CD8-positive, alpha-beta memory T cell (primary cell): ENCODE measurements around the gene ZNF385C. TPM values are rescaled to one million over a fixed set of nuclear protein-coding genes. Genes with fewer than 3 reads are reported as not detected.

Source experiments
- CTCF ChIA-PET: fragments of 350-600 bp; sonication (Branson Sonifier 250); formaldehyde crosslinking; loops from one replicate; lab custom pipeline; 2021; ENCODE audit warnings: antibody characterized with exemption; lab: Charles Lee
- POLR2A ChIA-PET: fragments of 350-600 bp; sonication (Branson Sonifier 250); formaldehyde crosslinking; loops from one replicate; lab custom pipeline; 2021; ENCODE audit warnings: antibody characterized with exemption; lab: Charles Lee
- DNase-seq, 5 donors: peaks; one replicate each; pipeline versions ENCODE4 v3.0.0 to v3.0.0-alpha.2; 2020 to 2022; ENCODE audit warnings: mixed read lengths in 1 of 5
- H3K27ac ChIP-seq: one replicate; pipeline ENCODE4 v1.7.0; 2013; ENCODE audit warnings: low read depth, mild to moderate bottlenecking, low read length, moderate library complexity
- H3K27me3 ChIP-seq: 2 replicates; pipeline ENCODE4 v1.7.0; 2013; ENCODE audit warnings: low read length, mild to moderate bottlenecking; ENCODE audit not compliant: insufficient read depth, poor library complexity, severe bottlenecking
- H3K36me3 ChIP-seq: 2 replicates; pipeline ENCODE4 v1.7.0; 2013; ENCODE audit warnings: mild to moderate bottlenecking, low read length, moderate library complexity; ENCODE audit not compliant: insufficient read depth
- H3K4me1 ChIP-seq: 2 replicates; pipeline ENCODE4 v1.7.0; 2013; ENCODE audit warnings: mild to moderate bottlenecking, low read length, moderate library complexity; ENCODE audit not compliant: insufficient read depth
- H3K4me3 ChIP-seq: 2 replicates; pipeline ENCODE4 v1.7.0; 2013; ENCODE audit warnings: mild to moderate bottlenecking, low read length
- H3K9me3 ChIP-seq: 2 replicates; pipeline ENCODE4 v1.7.0; 2013; ENCODE audit warnings: mild to moderate bottlenecking, low read length
- H3K27ac Mint-ChIP-seq, 8 donors: one replicate each; pipeline ENCODE4 v1.8.0; 2020 to 2021; ENCODE audit warnings: mixed read lengths in 8 of 8, mild to moderate bottlenecking in 6 of 8, inconsistent platforms in 3 of 8, moderate library complexity in 3 of 8
- H3K27me3 Mint-ChIP-seq, 2 donors: one replicate each; pipeline ENCODE4 v1.8.0; 2020 to 2021; ENCODE audit warnings: mixed read lengths in 2 of 2, mild to moderate bottlenecking in 1 of 2, moderate library complexity in 1 of 2
- H3K36me3 Mint-ChIP-seq, 3 donors: one replicate each; pipeline ENCODE4 v1.8.0; 2020 to 2021; ENCODE audit warnings: mixed read lengths in 3 of 3, inconsistent platforms in 1 of 3, mild to moderate bottlenecking in 1 of 3
- H3K4me1 Mint-ChIP-seq, 3 donors: one replicate each; pipeline ENCODE4 v1.8.0; 2020 to 2021; ENCODE audit warnings: mixed read lengths in 3 of 3, inconsistent platforms in 1 of 3, mild to moderate bottlenecking in 1 of 3
- H3K4me3 Mint-ChIP-seq, 7 donors: one replicate each; pipeline ENCODE4 v1.8.0; 2020 to 2021; ENCODE audit warnings: mixed read lengths in 7 of 7, mild to moderate bottlenecking in 6 of 7, moderate library complexity in 4 of 7, inconsistent platforms in 2 of 7
- H3K9me3 Mint-ChIP-seq, 5 donors: one replicate each; pipeline ENCODE4 v1.8.0; 2020 to 2022; ENCODE audit warnings: mixed read lengths in 5 of 5, mild to moderate bottlenecking in 3 of 5, moderate library complexity in 2 of 5, inconsistent platforms in 1 of 5
- polyA plus RNA-seq: library from polyadenylated mRNA; unstranded; fragments of 300-500 nt; fragmentation: Illumina TruSeq; gene quantifications from one replicate; pipeline ENCODE4 v1.2.3, GENCODE V29; 2021
- total RNA-seq, 2 experiments: library from RNA; stranded (reverse); gene quantifications; one replicate each; pipeline ENCODE4 v1.2.3, GENCODE V29; 2021

ZNF385C gene
- total and polyA plus RNA-seq, 3 experiments from 2014 or later: not detected

DNA sequence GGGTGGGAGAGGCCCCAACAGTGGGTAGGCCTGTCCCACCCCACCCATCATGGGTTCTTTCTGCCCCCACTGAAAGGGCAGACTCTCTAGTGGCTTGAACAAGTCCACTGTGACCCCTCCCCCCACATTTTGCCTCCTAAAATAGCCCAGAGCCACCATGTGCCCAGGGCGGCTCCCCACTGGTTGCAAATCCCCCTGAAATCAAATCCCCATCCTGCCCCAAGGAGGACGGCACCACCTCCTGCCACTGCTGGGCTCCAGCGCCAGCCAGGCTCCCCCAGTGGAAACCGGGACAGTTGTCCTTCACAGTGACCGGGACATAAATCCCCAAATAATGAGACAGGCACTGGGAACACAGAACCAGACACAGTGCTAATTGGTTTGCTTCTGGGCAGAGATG, 20.5 kb downstream of the ZNF385C start:
- CTCF ChIA-PET: no interaction called here

DNA sequence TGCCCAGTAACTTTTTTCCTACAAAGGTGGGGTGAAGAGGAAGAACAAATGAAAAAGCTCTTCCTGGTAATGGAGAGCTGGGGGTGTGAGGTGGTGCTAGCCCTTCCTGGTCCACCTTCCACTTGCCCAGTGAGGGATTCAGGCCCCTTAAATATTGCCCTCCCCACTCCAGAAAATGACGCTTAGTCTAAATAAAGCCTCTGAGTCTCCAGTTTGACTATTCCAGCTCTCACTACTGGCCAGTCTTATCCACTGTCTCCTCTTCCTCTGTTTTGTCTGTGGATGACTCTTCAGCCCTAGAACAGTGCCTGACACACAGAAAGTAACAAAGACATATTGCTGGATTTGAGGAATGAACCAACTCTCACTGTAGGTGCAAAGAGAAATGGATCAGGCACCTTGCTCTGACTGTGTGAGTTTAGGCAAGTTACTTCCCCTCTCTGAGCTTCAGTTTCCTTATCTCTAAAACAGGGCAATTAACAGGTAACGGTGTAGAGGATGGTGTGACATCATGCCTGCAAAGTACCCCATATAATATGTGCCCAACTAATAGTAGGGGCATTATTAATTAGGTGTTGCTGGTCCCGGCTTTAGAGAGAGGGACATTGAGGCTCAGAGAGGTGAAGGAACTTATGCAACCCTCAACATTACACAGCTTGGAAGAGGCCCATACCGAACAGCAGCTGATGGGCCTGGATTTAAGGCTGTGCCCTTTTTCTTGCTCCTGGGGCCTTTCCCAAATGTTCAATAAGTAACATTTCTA, 21.3 kb downstream of the ZNF385C start:
- Mint-ChIP-seq H3K27me3 (peaks cover 11 to 21% of the 10 kb centered on the region in 2 donors), H3K27ac (peak overlapping the region in 1 of 8 donors; percentile 38), H3K4me1 (peaks cover 1 to 6% (median 2%) of the 10 kb centered on the region in 3 donors), H3K4me3 (no peak overlapping the region), H3K36me3 (peaks cover 0 to 5% (median 0%) of the 10 kb centered on the region in 3 donors), H3K9me3 (no peaks in the 10 kb centered on the region)
- DNase-seq: no peak
- Histone ChIP-seq H3K36me3 (no peaks in the 10 kb centered on the region), H3K27me3 (peaks cover 4% of the 10 kb centered on the region), H3K4me3 (no peak overlapping the region), H3K9me3 (no peaks in the 10 kb centered on the region), H3K4me1 (peaks cover 4% of the 10 kb centered on the region), H3K27ac (no peak overlapping the region)
- POLR2A ChIA-PET: no interaction called here
- CTCF ChIA-PET: interaction anchor here (0.9 to 1.0 kb wide), 3 partner anchors 9 to 261 kb away, joined by 3 to 4 read pairs (median 3); no protein-coding TSS in a partner anchor

More for the DNA sequence above, 20.5 kb downstream of the ZNF385C start:
- no peaks in the 10 kb centered on the region for H3K4me1 ChIP-seq
- Mint-ChIP-seq H3K4me3 (no peak overlapping the region), H3K4me1 (peaks cover 0 to 2% (median 1%) of the 10 kb centered on the region in 3 donors), H3K27ac (no peak overlapping the region), H3K36me3 (peaks cover 0 to 5% (median 0%) of the 10 kb centered on the region in 3 donors), H3K27me3 (peaks cover 10 to 18% of the 10 kb centered on the region in 2 donors), H3K9me3 (no peaks in the 10 kb centered on the region)
- H3K27ac ChIP-seq: no peak overlapping the region
- H3K4me3 ChIP-seq: no peak overlapping the region
- no peaks in the 10 kb centered on the region for H3K36me3 ChIP-seq
- H3K27me3 ChIP-seq: no peaks in the 10 kb centered on the region
- no peak for DNase-seq
- no peaks in the 10 kb centered on the region for H3K9me3 ChIP-seq
- POLR2A ChIA-PET: no interaction called here

GRCh38 chr17:42075789-42076188, 22.5 kb downstream of the ZNF385C start:
- Mint-ChIP-seq H3K4me1 (peaks cover 4 to 14% (median 5%) of the 10 kb centered on the region in 3 donors), H3K36me3 (peaks cover 0 to 5% (median 0%) of the 10 kb centered on the region in 3 donors), H3K4me3 (no peak overlapping the region), H3K27ac (no peak overlapping the region), H3K9me3 (no peaks in the 10 kb centered on the region), H3K27me3 (peaks cover 13 to 30% of the 10 kb centered on the region in 2 donors)
- no peaks in the 10 kb centered on the region for H3K36me3 ChIP-seq
- H3K27me3 ChIP-seq: peaks cover 9% of the 10 kb centered on the region
- CTCF ChIA-PET: no interaction called here
- no peaks in the 10 kb centered on the region for H3K9me3 ChIP-seq
- POLR2A ChIA-PET: no interaction called here
- H3K27ac ChIP-seq: no peak overlapping the region
- no peak for DNase-seq
- peaks cover 8% of the 10 kb centered on the region for H3K4me1 ChIP-seq
- H3K4me3 ChIP-seq: no peak overlapping the region

DNA sequence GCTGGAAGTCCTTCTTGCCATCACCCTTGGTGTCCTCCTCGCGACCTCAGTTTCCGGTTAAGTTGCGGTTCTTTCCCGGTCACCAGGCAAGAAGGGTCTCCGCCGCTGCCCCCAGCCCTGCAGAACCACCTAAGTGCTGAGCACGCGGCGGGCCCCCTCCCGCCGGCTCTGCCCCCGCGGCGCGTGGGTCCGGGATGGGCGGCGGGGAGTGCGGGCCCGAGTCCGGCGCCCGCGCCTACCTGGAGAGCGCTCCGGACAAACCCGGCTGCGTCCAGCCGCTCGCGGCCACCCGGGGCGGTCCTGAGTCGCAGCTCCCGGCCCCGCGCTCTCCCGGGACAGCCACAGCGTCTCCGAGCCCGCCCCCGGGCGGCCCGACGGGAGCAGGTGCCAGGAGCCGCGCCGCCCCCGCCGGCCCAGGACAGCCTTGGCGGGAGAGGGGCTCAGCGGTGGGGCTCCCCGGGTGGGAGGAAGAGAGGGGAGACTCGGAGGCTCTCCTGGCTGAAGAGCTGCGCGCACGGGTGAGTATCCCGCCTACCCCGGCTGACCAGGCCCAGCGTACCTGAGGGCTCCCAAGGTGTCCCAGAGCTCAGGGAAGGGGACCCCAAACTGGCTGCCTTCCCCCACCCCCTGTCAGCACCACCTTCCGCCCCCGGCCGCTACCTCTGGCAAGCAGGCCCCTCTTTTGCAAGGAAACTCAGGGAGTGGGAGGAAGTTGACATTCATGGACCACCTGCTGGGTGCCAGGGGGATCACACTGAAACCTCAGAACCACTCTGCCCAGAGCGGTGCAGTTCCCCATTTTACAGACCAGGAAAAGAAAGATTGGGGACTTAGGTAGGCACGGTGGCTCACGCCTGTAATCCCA, 25.7 kb downstream of the ZNF385C start:
- no peak for DNase-seq
- Histone ChIP-seq H3K9me3 (no peaks in the 10 kb centered on the region), H3K27ac (no peak overlapping the region), H3K27me3 (peaks cover 9% of the 10 kb centered on the region), H3K4me1 (peaks cover 8% of the 10 kb centered on the region), H3K36me3 (no peaks in the 10 kb centered on the region), H3K4me3 (no peak overlapping the region)
- Mint-ChIP-seq H3K4me1 (peaks cover 4 to 14% (median 5%) of the 10 kb centered on the region in 3 donors), H3K9me3 (no peaks in the 10 kb centered on the region), H3K4me3 (peak overlapping the region in 5 of 7 donors; percentile 44 to 81 (median 62)), H3K27me3 (peaks cover 15 to 40% of the 10 kb centered on the region in 2 donors), H3K27ac (no peak overlapping the region), H3K36me3 (peaks cover 0 to 5% (median 0%) of the 10 kb centered on the region in 3 donors)
- ChIA-PET POLR2A (no interaction called here), CTCF (interaction anchor here (0.6 to 1.4 kb wide), 3 partner anchors 41 to 106 kb away, joined by 3 read pairs; no protein-coding TSS in a partner anchor)

- no peaks in the 10 kb centered on the region for H3K9me3 ChIP-seq
- POLR2A ChIA-PET: no interaction called here
- H3K27ac ChIP-seq: no peak overlapping the region
- peaks cover 15 to 40% of the 10 kb centered on the region in 2 donors for H3K27me3 Mint-ChIP-seq
- no peak for DNase-seq
- peaks cover 9% of the 10 kb centered on the region for H3K27me3 ChIP-seq
- peaks cover 8% of the 10 kb centered on the region for H3K4me1 ChIP-seq
- H3K36me3 ChIP-seq: no peaks in the 10 kb centered on the region
- CTCF ChIA-PET: interaction anchor here (1.2 to 1.4 kb wide), 2 partner anchors 41 to 46 kb away, joined by 3 read pairs; no protein-coding TSS in a partner anchor
- peaks cover 4 to 14% (median 5%) of the 10 kb centered on the region in 3 donors for H3K4me1 Mint-ChIP-seq
- peak overlapping the region in 2 of 8 donors; percentile 18 to 64 for H3K27ac Mint-ChIP-seq
- H3K36me3 Mint-ChIP-seq: peaks cover 0 to 5% (median 0%) of the 10 kb centered on the region in 3 donors
- no peaks in the 10 kb centered on the region for H3K9me3 Mint-ChIP-seq
- peak overlapping the region in 5 of 7 donors; percentile 37 to 74 (median 55) for H3K4me3 Mint-ChIP-seq
- H3K4me3 ChIP-seq: no peak overlapping the region
Measured at GRCh38 chr17:42071810-42072209, 26.5 kb downstream of the ZNF385C start.

DNA sequence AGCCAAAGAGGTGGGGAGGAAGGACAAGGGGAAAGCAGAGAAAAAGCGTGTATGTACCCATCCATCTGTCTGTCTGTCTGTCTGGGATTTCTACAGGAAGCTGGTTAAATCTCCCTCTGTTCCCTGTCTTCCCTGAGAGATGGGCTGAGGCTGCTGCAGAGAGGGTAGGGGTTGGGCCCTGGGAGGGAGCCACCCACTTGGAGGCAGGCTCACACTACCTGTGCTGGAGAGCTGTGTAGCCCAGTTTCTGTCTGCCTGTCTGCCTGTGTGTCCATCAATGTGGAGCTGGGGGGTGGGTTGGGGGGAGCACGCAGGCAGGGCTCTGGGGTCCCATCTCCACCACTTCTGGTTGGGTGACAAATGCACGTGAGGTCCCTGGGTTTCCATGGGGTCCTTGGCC, 29.3 kb downstream of the ZNF385C start:
- H3K27ac Mint-ChIP-seq: no peak overlapping the region
- CTCF ChIA-PET: interaction anchor here (1.2 to 5.5 kb wide), 5 partner anchors 15 to 49 kb away, joined by 3 to 57 read pairs (median 6); partner anchors contain the start of gene NKIRAS2
- no peaks in the 10 kb centered on the region for H3K9me3 Mint-ChIP-seq
- peaks cover 0 to 3% (median 0%) of the 10 kb centered on the region in 3 donors for H3K36me3 Mint-ChIP-seq
- Histone ChIP-seq H3K4me1 (peaks cover 13% of the 10 kb centered on the region), H3K36me3 (no peaks in the 10 kb centered on the region), H3K27ac (no peak overlapping the region), H3K9me3 (no peaks in the 10 kb centered on the region), H3K27me3 (peaks cover 9% of the 10 kb centered on the region), H3K4me3 (no peak overlapping the region)
- no peak for DNase-seq
- H3K4me3 Mint-ChIP-seq: no peak overlapping the region
- peaks cover 7 to 18% (median 8%) of the 10 kb centered on the region in 3 donors for H3K4me1 Mint-ChIP-seq
- POLR2A ChIA-PET: interaction anchor here (0.6 kb wide), 1 partner anchor 46 kb away, joined by 5 read pairs; no protein-coding TSS in a partner anchor
- H3K27me3 Mint-ChIP-seq: peaks cover 16 to 35% of the 10 kb centered on the region in 2 donors

DNA sequence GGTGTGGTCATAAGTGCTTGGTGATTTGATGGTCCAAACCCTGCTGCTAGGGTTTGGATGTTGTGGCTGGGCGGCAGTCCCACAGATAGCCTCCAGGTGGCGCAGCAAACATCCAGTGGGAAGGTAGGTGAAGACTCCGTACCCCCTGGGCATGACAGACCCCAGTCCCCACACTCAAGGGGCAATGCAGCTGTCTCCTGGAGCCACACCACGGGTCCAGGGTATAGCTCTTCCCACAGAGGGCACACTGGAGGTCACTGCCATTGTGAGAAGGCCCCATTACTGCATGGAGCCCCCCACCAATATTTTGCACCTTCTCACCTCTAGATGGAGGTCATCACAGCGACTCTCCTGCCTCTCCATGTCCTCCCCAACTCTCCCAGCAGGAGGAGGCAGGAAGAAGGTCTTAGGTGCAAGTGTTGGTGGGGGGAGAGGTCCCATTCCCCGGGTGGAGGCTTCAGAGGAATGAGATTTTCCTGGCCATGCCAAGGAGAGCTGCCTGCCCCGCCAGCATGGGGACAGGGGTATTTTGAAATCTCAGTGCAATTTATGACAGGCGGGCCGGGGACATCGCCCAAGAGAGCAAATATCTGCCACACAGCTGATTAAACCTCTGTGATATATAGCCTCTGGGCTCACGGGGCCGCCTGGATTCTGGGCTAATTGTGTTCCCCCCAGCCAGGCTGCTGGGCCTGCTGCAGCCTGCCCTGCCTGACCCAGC, 30.7 kb downstream of the ZNF385C start:
- Mint-ChIP-seq H3K27ac (peak overlapping the region in 1 of 8 donors; percentile 60), H3K4me1 (peaks cover 9 to 20% (median 13%) of the 10 kb centered on the region in 3 donors), H3K9me3 (no peaks in the 10 kb centered on the region), H3K4me3 (no peak overlapping the region), H3K36me3 (no peaks in the 10 kb centered on the region), H3K27me3 (peaks cover 17 to 24% of the 10 kb centered on the region in 2 donors)
- Histone ChIP-seq H3K4me3 (no peak overlapping the region), H3K27ac (no peak overlapping the region), H3K4me1 (peaks cover 20% of the 10 kb centered on the region), H3K9me3 (no peaks in the 10 kb centered on the region), H3K36me3 (no peaks in the 10 kb centered on the region), H3K27me3 (peaks cover 9% of the 10 kb centered on the region)
- DNase-seq: peak; percentile 43 to 78 (median 62)
- ChIA-PET CTCF (interaction anchor here (0.9 to 5.5 kb wide), 16 partner anchors 9 to 155 kb away, joined by 3 to 57 read pairs (median 4); partner anchors contain the start of gene NKIRAS2), POLR2A (no interaction called here)
